BE2C (cell line): ENCODE measurements around the gene MYO6.

ENCODE experiments used
- DNase-seq: peaks from one replicate; pipeline ENCODE4 v3.0.0-alpha.2; 2020
- H3K27me3 ChIP-seq: fragments of 250-450 bp; sonication (Bioruptor Pico); 2 replicates; pipeline ENCODE4 v1.5.1; 2020; ENCODE audit warnings: mild to moderate bottlenecking
- H3K36me3 ChIP-seq: fragments of 250-450 bp; sonication (Bioruptor Pico); 2 replicates; pipeline ENCODE4 v1.5.1; 2020; ENCODE audit warnings: mild to moderate bottlenecking
- H3K4me1 ChIP-seq: fragments of 250-450 bp; sonication (Bioruptor Pico); 2 replicates; pipeline ENCODE4 v1.5.1; 2020
- H3K4me3 ChIP-seq: 2 replicates; pipeline ENCODE4 v1.5.1; 2011; ENCODE audit warnings: low read depth, low read length
- H3K9me3 ChIP-seq: fragments of 250-450 bp; sonication (Bioruptor Pico); 2 replicates; pipeline ENCODE4 v1.5.1; 2020
- TF ChIP-seq, protein P1 (sequence below): IDR thresholded peaks from 2 replicates; pipeline ENCODE4 v1.5.1; 2012; ENCODE audit warnings: mild to moderate bottlenecking, low read depth, low read length

The MYO6 gene

DNA sequence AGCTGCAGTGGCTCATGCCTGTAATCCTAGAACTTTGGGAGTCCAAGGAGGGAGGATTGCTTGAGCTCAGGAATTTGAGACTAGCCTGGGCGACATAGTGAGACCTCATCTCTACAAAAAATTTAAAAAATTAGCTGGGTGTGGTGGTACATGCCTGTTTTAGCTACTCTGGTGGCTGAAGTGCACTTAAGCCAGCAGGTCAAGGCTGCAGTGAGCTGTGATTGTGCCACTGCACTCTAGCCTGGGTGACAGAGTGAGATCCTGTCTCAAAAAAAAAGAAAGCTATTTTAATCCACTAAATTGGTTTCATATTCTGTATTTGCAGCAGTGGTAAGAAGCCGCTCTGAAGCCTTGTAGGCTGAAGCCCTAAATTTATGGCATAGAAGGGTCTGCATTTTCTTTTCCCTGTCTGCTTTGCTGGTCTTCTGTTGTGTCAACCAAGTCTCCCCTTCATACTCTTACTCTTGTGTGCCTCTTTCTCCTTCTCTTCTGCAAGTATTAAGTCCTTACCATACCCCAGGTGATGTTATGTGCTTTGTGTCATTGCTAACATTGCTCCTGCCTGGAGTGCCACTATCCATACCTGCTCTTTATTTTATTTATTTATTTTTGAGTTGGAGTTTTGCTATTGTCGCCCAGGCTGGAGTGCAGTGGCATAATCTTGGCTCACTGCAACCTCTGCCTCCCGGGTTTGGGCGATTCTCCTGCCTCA lies 70.9 kb downstream of the MYO6 start:
- TF ChIP-seq, protein P1, sequence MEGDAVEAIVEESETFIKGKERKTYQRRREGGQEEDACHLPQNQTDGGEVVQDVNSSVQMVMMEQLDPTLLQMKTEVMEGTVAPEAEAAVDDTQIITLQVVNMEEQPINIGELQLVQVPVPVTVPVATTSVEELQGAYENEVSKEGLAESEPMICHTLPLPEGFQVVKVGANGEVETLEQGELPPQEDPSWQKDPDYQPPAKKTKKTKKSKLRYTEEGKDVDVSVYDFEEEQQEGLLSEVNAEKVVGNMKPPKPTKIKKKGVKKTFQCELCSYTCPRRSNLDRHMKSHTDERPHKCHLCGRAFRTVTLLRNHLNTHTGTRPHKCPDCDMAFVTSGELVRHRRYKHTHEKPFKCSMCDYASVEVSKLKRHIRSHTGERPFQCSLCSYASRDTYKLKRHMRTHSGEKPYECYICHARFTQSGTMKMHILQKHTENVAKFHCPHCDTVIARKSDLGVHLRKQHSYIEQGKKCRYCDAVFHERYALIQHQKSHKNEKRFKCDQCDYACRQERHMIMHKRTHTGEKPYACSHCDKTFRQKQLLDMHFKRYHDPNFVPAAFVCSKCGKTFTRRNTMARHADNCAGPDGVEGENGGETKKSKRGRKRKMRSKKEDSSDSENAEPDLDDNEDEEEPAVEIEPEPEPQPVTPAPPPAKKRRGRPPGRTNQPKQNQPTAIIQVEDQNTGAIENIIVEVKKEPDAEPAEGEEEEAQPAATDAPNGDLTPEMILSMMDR = no peak

DNA sequence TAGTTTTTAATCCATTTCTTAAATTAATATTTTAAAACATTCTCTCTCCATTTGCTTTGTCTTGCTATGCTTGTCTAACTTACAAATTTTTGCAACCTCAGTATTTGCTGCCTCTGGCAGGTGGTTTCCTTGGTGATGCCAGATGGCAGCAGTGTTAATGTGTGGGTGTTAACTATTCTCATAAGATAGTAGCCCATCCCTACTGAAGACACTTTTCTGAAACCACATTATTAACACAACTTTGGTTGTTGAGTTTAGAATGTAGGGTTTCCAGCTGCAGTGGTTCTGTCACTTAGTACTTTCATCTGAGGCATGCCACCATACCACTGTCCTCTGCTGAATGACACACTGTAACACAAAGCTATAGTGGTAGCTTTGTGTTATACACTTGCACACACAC lies 75.1 kb downstream of the MYO6 start:
- no peaks in the 10 kb centered on the region for H3K9me3 ChIP-seq
- H3K4me1 ChIP-seq = no peaks in the 10 kb centered on the region
- no peak overlapping the region for H3K4me3 ChIP-seq
- H3K27me3 ChIP-seq = no peaks in the 10 kb centered on the region
- no peaks in the 10 kb centered on the region for H3K36me3 ChIP-seq
- TF ChIP-seq, protein P1 = no peak
- DNase-seq = no peak

More for the DNA sequence above, 70.9 kb downstream of the MYO6 start:
- Histone ChIP-seq H3K4me3 (no peak overlapping the region), H3K4me1 (no peaks in the 10 kb centered on the region), H3K27me3 (no peaks in the 10 kb centered on the region), H3K9me3 (no peaks in the 10 kb centered on the region), H3K36me3 (no peaks in the 10 kb centered on the region)
- no peak for DNase-seq

DNA sequence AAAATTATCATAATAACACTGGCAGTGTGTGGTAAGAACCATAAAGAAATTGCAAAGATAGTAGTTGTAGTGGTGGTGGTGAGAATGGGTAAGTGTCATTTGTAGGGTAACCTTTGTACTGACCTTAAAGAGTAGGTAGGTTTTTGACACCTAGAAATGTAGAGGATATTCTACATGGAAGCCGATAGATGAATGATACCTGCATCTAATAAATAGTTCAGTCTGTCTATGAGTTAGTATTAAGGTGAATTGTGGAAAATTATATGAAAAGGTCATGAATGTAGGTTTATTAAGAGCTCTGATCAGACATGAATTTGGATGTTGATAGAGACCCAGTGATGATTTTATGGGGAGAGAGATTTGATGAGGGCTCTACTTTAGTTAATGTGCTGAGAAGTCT lies 78.1 kb downstream of the MYO6 start:
- Histone ChIP-seq H3K4me3 (no peak overlapping the region), H3K4me1 (no peaks in the 10 kb centered on the region), H3K36me3 (no peaks in the 10 kb centered on the region), H3K9me3 (no peaks in the 10 kb centered on the region), H3K27me3 (peaks cover 3% of the 10 kb centered on the region; the same call in 1 of the 2 replicates)
- TF ChIP-seq, protein P1 = no peak
- no peak for DNase-seq

DNA sequence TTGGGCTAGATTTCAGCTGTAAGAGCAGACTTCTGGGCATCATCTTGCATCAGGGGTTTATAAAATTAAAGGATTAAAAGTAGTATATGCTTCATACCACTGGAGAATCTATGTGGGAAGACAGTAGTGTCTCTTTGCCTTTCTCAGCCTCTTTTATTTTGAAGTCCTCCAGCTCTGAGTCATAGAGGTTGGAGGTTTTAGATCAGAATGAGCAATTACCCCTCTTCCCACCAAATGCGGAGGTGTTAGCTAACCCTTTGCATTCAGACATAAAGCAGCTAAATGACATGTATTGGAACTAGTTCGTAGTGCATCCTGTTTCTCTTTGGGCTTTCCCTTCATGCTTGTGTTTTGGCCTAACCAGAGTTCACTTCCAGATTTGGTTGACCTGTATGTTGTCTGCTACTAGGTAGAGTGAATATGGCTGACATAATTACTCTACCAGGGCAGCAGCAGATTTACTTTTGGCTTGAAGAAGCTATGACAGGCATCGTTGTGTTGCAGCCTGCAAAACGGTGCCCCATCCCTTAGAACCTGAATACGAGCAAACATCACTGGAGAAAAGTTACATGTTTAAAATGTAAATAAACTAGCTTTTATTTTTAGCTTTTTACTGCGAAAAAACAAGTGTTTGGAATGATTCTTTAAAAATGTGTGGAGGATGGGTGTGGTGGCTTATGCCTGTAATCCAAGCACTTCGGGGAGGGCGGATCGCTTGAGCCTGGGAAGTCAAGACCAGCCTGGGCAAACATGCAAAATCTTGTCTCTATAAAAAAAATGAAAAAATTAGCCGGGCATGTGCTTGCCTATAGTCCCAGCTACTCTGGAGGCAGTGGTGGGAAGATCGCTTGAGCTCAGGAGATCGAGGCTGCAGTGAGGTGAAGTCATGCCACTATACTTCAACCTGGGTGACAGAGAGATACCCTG lies 82.2 kb downstream of the MYO6 start:
- Histone ChIP-seq H3K4me3 (no peak overlapping the region), H3K9me3 (no peaks in the 10 kb centered on the region), H3K36me3 (no peaks in the 10 kb centered on the region), H3K4me1 (no peaks in the 10 kb centered on the region), H3K27me3 (peaks cover 3% of the 10 kb centered on the region; the same call in 1 of the 2 replicates)
- TF ChIP-seq, protein P1 = no peak
- no peak for DNase-seq

DNA sequence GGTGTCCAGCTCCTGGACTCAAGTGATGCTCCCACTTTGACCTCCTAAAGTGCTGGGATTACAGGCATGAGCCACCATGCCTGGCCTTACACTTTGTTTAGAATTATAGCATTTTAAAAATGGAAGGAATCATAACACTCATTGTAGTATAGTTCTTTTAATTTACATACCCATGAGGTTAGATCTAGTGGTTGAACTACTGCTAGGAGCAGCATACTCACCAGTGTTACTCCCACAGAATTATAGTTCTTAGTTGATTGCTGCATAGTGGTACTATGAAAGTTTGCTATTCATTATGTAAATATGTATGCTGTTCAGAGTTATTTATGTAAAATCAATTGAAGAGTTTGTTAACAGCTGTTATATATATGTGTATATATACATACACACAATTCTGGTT lies 85.4 kb downstream of the MYO6 start:
- Histone ChIP-seq H3K27me3 (peaks cover 3% of the 10 kb centered on the region), H3K4me1 (no peaks in the 10 kb centered on the region), H3K9me3 (no peaks in the 10 kb centered on the region), H3K4me3 (no peak overlapping the region), H3K36me3 (no peaks in the 10 kb centered on the region)
- TF ChIP-seq, protein P1 = no peak
- DNase-seq = no peak
